Nucleus accumbens (tissue), 56 donors: ENCODE measurements around the gene RIMBP2.
"Not testable (repeated sequence)": the region's sequence is repeated elsewhere in the genome, so short reads cannot be mapped to it uniquely, and the experiment has no call there.

Experiments used
- DNase-seq, 56 donors: peaks; one replicate each; lab custom pipeline; 2025; lab: John Stamatoyannopoulos, UW

The RIMBP2 gene, protein sequence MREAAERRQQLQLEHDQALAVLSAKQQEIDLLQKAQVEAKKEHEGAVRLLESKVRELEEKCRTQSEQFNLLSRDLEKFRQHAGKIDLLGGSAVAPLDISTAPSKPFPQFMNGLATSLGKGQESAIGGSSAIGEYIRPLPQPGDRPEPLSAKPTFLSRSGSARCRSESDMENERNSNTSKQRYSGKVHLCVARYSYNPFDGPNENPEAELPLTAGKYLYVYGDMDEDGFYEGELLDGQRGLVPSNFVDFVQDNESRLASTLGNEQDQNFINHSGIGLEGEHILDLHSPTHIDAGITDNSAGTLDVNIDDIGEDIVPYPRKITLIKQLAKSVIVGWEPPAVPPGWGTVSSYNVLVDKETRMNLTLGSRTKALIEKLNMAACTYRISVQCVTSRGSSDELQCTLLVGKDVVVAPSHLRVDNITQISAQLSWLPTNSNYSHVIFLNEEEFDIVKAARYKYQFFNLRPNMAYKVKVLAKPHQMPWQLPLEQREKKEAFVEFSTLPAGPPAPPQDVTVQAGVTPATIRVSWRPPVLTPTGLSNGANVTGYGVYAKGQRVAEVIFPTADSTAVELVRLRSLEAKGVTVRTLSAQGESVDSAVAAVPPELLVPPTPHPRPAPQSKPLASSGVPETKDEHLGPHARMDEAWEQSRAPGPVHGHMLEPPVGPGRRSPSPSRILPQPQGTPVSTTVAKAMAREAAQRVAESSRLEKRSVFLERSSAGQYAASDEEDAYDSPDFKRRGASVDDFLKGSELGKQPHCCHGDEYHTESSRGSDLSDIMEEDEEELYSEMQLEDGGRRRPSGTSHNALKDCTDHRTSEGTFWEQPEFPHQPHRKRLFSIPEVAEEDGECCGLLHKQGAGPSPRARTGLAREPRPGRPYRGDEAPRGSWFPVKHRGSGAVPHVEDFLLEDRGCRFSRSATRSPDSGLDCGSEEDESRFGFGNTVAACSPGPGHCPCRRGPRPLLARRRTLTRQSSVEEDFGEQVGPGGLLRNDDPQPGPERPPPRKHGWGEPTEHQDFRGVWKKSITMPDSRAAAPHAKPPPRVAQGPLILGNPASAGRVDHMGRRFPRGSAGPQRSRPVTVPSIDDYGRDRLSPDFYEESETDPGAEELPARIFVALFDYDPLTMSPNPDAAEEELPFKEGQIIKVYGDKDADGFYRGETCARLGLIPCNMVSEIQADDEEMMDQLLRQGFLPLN (N-terminal part only)

DNA sequence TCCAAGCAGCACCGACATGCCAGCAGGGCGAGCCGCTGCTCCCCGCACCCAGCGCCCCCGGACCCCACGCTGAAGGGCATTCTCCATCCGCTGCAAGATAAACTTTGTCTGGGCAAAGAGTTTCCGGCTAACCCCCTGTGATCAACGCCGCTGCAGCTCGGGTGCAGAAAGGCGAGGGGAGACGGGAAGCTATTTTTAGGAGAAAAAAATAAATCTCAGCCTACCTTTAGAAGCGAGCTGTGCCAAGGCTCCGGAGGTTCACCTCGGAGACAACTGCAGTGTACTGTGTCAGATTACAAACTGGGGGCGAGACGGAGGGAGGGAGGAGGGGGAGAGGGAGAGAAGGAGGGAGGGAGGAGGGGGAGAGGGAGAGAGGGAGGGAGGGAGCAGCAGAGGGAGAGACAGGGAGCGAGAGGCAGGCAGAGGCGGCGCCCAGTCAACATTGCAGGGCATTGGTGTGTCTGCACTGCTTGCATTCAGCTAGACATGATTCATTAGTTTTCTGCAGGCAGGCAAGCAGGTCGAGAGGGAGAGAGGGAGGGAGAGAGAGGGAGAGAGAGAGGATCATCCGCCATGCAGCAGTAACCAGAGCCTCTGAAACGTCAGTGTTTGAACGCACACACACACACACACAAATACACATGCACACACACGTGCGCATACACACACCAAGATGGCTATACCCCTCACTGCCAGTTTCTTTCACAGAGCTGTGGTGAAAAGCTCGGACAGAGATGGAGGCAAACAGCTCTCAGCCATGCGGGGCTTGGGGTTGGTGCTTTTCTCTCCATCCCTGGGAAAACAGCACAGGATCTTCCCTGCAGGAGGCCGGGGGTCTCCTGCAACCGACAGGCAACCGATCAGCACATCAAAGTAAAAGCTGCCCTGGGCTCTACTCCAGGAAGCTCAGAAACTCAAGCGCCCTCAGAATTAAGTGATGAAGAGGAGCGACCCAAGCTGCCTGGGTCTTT, at the start of gene RIMBP2:
Gene RIMBP2, minus strand, starts transcription at position 302 of the 971 bp plus-strand sequence. CDS start 237,286 bp downstream, outside the sequence.
- DNase-seq: peak in 38 of 56 donors; percentile 8 to 83 (median 51)

DNA sequence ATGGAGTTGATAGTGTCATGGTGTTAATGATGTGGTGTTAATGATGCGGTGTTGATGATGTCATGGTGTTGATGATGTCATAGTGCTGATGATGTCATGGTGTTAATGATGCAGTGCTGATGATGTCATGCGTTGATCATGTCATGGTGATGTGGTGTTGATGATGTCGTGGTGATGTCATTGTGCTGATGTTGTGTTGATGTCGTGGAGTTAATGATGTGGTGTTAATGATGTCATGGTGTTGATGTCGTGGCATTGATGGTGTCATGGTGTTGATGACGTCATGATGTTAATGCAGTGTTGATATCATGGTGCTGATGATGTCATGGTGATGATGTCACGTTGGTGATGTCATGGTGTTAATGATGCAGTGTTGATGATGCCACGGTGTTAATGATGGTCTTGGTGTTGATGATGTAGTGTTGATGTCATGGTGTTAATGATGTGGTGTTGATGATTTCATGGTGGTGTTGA, 49.1 kb upstream of the RIMBP2 start:
- peak in 1 of 56 donors; percentile 31 for DNase-seq

DNA sequence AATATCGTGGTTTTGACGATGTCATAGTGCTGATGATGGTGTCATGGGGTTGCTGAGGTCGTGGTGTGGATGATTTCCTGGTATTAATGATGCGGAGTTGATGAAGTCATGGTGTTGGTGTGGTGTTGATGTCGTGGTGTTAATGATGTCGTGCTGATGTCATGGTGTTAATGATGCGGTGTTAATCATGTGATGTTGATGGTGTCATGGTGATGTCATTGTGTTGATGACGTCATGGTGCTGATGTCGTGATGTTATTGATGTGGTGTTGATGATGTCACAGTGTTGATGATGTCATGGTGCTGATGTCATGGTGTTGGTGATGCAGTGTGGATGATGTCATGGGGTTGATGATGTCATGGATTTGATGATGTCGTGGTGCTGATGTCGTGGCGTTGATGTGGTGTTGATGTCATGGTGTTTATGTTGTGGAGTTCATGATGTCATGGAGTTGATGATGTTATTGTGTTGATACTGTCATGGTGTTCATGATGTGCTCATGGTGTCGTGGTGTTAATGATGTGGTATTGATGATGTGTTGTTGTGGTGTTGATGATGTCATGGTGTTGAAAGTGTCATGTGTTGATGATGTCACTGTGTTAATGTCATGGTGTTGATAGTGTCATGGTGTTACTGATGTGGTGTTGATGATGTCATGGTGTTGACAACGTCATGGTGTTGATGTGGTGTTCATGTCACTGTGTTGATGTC, 48.5 kb upstream of the RIMBP2 start:
- DNase-seq: peak in 1 of 56 donors; percentile 24

DNA sequence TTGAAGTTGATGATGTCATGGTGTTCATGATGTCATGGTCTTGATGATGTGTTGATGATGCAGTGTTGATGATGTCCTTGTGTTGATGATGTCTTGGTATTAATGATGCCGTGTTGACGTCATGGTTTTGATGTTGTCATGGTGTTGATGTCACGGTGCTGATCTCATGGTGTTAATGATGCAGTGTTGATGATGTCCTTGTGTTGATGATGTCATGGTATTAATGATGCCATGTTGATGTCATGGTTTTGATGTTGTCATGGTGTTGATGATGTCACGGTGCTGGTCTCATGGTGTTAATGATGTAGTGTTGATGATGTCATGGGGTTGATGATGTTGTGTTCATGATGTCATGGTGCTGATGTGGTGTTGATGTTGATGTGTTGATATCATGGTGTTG, 48.0 kb upstream of the RIMBP2 start:
- no peak for DNase-seq

DNA sequence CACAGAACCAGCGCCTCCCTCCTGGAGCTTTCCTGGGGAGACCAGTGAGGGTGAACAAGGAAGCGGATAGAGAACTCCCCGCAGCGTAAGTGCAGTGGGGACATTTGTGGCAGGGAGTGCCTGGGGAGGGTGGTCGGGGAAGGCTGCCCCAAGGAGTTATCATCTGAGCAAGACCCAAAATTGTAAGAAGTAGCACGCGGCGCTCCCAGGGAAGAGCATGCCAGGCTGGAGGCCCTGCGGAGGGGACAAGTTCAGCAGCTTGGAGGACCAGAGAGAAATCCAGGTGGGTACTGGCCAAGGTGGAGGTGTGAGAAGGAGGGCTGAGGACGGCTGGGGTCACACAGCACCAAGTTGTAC, 46.2 kb upstream of the RIMBP2 start:
- DNase-seq: no peak

DNA sequence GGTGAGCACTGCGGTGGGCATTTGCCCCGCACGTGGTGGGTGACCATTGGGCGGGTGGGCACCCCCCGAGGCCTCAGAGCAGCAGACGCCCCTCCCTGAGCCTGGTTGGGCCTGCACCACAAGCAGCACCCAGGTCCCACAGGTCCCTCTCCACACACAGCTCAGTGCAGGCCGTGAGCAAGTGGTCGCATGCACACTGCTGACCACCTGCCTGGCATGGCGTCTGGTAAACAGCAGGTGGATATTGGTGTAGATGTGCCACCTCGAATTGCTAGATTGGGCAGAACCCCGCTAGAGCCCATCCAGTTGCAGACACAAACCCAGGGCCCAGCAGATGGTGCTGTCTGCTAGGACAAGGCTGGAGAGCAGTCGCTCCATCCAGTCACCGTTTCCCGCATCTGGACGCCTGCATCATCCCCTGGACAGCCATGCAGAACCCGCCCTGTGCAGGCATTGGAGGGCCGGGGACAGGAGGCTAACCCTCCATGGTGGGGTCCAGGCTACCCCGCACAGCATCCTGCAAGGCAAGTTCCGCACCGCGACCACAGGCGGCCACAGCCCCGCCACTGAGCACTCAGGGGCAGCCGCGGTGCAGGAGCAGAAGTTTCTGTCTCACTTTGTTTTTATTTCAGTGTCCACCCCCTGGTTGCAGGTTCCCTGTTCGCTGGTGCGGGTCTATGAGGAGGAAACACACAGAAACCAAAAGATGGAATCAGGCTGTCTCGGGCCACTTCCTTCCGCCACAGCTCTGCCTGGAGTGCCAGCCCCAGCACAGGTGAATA, 45.6 kb upstream of the RIMBP2 start:
- peak in 40 of 56 donors; percentile 5 to 73 (median 29) for DNase-seq

DNA sequence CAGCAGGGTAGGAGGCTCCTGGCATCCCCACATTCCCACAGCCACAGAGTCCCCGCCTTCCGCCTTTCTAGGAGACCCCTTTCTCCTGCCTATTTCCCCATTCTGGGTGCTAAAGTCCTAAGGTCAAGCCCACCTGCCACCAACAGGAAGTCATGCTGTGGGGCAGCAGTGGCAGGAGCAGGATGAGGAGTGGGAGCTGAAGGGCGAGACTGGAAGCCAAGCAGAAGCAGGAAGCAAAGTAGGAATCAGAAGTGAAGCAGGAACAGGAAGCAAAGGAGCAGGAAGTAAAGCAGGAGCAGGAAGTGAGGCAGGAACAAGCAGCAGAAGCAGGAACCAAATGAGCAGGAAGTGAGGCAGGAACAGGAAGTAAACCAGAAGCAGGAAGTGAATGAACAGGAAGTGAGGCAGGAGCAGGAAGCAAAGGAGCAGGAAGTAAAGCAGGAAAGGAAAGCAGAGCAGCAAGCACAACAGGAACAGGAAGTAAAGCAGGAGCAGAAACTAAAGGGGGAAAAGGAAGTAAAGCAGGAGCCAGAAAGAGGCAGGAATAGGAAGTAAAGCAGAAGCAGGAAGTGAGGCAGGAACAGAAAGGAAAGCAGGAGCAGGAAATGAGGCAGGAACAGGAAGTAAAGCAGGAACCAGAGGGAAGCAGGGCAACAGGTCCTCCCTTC, 38.3 kb upstream of the RIMBP2 start:
- peak in 30 of 56 donors; percentile 2 to 79 (median 24) for DNase-seq

DNA sequence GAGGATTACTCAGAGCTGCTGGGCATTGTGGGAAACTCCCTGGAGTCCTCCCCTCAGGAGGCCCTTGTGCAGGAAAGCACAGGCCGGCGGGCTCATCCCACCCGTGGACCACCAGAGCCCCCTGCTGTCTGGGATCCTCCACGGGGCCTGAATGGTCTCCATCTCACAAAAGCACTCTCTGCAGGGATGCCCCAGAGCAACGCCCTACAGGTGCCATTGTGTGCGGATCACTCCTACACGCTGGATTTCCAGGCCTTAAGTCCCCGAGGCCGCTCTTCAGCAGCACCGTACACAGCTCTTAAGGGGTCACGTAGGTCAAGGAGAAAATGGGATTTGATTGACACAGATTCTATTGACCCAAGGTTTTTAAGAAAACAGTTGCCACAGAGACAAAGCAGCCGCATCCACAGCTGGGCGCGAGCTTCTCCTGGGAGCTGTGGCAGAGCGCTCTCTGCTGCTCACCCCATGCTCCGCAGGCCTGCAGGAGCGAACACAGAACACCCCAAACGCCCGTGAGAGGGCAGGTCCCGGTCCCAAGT, 36.7 kb upstream of the RIMBP2 start:
- no peak for DNase-seq

DNA sequence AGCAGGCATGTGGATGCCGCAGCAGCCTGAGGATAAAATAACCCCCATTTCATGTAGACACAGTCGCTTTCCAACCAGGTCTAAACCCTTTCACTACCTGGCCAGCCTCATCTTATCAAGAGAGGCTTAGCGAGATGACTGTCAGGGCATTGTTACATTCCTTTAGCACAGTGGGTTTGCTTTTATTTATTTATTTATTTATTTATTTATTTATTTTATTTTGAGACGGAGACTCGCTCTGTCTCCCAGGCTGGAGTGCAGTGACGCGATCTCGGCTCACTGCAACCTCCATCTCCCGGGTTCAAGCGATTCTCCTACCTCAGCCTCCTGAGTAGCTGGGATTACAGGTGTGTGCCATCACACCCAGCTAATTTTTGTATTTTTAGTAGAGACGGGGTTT, 35.9 kb upstream of the RIMBP2 start:
- DNase-seq: not testable (repeated sequence)

DNA sequence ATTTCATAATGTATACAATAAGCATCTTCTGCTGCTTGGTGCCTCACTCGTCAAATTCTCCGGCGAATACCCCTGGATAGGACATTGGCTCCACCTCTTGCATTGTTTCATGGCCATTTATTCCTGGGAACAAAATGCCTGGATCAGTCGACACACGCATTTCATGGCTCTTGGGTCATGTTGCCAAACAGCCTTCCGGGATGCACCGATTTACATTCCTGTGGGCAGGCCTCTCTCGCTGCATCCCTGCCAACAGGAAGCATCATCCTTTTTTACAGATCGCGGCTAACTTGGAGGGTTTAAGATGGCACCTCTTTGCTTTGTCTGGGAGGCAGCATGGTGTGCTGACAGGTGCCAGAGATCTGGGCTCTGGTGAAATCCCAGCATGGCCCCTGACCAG, 32.7 kb upstream of the RIMBP2 start:
- DNase-seq: no peak

DNA sequence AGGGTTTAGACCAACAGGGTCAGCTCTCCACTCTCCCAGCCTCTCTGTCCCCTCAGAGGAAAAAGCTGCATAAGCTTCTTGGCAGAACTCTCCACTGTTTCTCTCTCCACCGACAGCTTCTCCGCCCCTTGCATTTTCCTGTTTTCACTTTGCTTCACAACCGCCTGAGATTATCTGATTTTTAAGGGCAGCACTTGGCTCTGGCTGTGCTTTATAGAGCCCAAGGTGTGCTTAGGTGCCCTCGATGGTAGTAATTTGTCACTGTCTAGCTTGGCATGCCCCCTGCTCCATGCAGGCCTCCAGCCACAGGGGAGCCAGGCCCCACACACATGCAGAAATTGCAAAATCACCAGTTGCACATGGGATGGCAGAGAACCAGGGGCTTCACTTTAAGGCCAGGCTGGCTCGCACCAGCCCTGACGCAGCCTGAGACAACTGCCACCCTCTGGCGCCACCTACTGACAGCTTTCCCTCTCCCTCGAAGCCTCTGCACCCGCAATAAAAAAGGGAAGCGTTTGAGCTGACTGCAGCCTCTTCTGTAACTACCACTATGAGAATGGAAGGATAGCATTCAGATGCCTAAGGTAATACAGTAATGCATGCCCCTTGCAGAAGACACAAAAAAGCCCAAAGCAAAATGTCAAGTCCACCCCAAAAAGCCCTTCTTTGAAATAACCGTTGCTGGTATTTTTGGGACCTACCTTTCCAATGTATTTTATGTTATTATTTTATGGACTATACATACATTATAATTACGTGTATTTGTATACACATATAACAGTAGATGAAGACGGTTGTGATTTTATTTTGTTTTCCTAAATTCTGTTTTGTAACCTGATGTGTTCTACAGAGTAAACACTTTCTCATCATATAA, 32.0 kb upstream of the RIMBP2 start:
- peak in 46 of 56 donors; percentile 9 to 90 (median 54) for DNase-seq

DNA sequence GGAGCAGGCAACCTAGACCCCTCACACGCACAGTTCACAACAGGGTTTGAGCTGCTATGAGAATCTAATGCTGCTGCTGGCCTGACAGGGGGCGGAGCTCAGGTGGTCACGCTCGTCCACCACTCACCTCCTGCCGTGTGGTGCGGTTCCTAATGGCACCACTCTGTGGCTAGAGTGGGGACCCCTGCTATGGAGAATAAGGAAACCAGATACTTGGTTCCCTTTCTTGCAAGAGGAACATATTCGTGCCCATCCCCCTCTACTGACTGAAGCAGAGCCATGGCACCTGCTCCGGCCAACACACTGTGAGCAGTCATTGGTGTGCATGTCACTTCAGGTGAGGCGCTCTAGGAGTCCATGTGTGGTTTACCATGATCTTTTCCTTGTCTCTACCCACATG, 30.4 kb upstream of the RIMBP2 start:
- DNase-seq: no peak

DNA sequence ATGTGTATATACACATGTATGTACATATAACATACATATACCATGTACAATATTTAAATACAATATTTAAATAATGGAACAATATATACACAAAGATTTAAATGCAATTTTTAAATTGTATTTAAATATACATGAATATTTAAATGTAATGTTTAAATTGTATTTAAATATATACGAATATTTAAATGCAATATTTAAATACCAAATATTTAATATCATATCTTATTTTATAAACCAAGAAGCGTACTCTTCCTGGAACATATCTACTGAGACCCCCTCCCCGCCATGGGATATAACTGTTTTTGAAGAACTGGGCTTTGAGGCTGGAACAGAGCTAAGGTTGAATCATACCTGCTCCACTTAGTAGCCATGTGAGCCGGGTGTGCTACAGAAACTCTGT, 29.8 kb upstream of the RIMBP2 start:
- no peak for DNase-seq

DNA sequence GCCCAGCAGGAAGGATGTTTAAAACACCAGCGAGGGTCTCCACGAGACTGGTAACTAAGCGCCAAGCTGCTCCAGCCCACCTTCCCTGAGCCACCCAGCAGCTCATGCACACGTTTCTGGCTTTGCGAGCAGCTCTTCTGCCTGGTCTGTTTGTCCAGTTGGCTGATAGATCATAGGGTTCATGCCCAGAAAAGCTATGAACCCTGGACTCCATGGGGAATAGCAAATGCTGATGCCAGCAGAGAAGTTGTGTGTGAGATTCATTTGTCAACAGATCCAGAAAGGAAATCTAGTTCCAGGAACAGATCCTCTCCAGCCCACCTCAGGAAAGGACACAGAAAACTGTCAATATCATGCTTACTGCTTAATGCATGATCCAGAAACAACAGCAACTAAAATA, 28.2 kb upstream of the RIMBP2 start:
- DNase-seq: no peak

DNA sequence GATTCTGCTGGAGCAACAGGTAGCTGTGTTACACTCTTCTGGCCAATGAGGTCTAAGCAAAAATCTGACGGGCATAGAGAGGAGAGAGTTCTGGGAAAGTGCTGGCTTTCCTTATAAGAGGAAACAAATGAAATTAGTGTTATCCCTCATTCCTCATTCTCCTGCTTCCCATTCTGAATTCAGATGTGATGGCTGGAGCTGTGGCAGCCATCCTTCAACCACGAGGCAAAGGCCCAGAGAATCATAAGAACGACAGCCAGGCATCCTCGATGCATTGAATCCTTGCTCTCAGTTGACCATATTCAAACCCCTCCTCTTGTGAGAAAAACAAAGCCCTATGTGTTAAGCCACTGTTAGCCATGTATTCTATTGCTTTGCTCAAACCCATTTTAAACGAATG, 27.5 kb upstream of the RIMBP2 start:
- DNase-seq: no peak

DNA sequence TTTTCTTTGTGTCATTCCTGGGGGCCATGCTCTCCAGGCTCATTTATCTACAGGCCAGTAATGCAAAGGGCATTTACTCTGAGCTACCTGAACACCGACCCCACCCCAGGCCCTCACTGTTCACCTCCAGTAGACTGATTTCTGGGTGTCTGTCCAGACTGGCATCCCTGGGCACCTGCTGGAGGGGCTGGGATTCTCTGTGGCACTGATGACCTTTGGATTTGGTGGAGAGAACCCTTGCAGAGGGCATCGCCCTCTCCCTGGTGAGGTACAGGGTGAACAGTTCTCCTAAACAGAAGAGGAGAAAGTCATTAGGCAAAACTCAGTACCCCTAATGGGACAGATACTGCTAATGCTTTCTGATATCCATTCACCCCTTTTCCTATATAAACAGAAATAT, 27.1 kb upstream of the RIMBP2 start:
- no peak for DNase-seq
